Mesothelial cell of epicardium (in vitro differentiated cells): Measurements from ENCODE around the gene FOXN1. TPM values are rescaled to one million over a fixed set of nuclear protein-coding genes. Genes with fewer than 3 reads are reported as not detected.

ENCODE experiments used
- DNase-seq, 2 experiments: peaks; one replicate each; pipeline ENCODE4 v3.0.0; 2021; ENCODE audit warnings: low spot score in 2 of 2; ENCODE audit not compliant: unreplicated experiment in 2 of 2
- H3K27ac Mint-ChIP-seq: 2 replicates; pipeline ENCODE4 v1.8.0; 2021; ENCODE audit warnings: mixed read lengths
- H3K27me3 Mint-ChIP-seq: 2 replicates; pipeline ENCODE4 v1.8.0; 2021; ENCODE audit warnings: low read depth, mixed read lengths
- H3K36me3 Mint-ChIP-seq: 2 replicates; pipeline ENCODE4 v1.8.0; 2021; ENCODE audit warnings: mixed read lengths
- H3K4me1 Mint-ChIP-seq: 2 replicates; pipeline ENCODE4 v1.8.0; 2021; ENCODE audit warnings: mixed read lengths
- H3K4me3 Mint-ChIP-seq: 2 replicates; pipeline ENCODE4 v1.8.0; 2021; ENCODE audit warnings: mild to moderate bottlenecking, moderate library complexity, mixed read lengths
- H3K9me3 Mint-ChIP-seq: 2 replicates; pipeline ENCODE4 v1.8.0; 2021; ENCODE audit warnings: mixed read lengths
- CTCF ChIP-seq: fragments of 200-600 bp; sonication (generic); IDR thresholded peaks from one replicate; pipeline ENCODE4 v1.5.0; 2021; ENCODE audit warnings: antibody characterized with exemption; ENCODE audit not compliant: unreplicated experiment
- total RNA-seq: library from RNA; stranded (reverse); gene quantifications from 3 replicates; pipeline ENCODE4 v1.2.1, GENCODE V29; 2021

The FOXN1 gene
- total RNA-seq, 1 donor from 2014 or later: 0.34 TPM

GRCh38 chr17:28536532-28537218, 30.5 kb downstream of the FOXN1 start:
- H3K27ac Mint-ChIP-seq: no peak overlapping the region
- H3K4me3 Mint-ChIP-seq: no peak overlapping the region
- H3K36me3 Mint-ChIP-seq: no peaks in the 10 kb centered on the region
- H3K9me3 Mint-ChIP-seq: no peaks in the 10 kb centered on the region
- no peak for DNase-seq
- peaks cover 2% of the 10 kb centered on the region for H3K27me3 Mint-ChIP-seq
- no peaks in the 10 kb centered on the region for H3K4me1 Mint-ChIP-seq
- TF ChIP-seq CTCF: no peak

GRCh38 chr17:28537219-28537610, 31.1 kb downstream of the FOXN1 start:
- DNase-seq: no peak
- no peaks in the 10 kb centered on the region for H3K4me1 Mint-ChIP-seq

GRCh38 chr17:28538296-28538895, 32.2 kb downstream of the FOXN1 start:
- H3K36me3 Mint-ChIP-seq: no peaks in the 10 kb centered on the region
- DNase-seq: no peak
- H3K4me1 Mint-ChIP-seq: no peaks in the 10 kb centered on the region
- no peak for TF ChIP-seq CTCF
- no peak overlapping the region for H3K27ac Mint-ChIP-seq
- no peaks in the 10 kb centered on the region for H3K9me3 Mint-ChIP-seq
- H3K27me3 Mint-ChIP-seq: peaks cover 2% of the 10 kb centered on the region
- no peak overlapping the region for H3K4me3 Mint-ChIP-seq

More at GRCh38 chr17:28537219-28537610, 31.1 kb downstream of the FOXN1 start:
- Mint-ChIP-seq H3K27me3 (peaks cover 2% of the 10 kb centered on the region), H3K9me3 (no peaks in the 10 kb centered on the region), H3K36me3 (no peaks in the 10 kb centered on the region), H3K27ac (no peak overlapping the region), H3K4me3 (no peak overlapping the region)
- TF ChIP-seq CTCF: no peak

GRCh38 chr17:28540231-28540630, 34.1 kb downstream of the FOXN1 start:
- Mint-ChIP-seq H3K36me3 (no peaks in the 10 kb centered on the region), H3K9me3 (no peaks in the 10 kb centered on the region), H3K27me3 (peaks cover 2% of the 10 kb centered on the region), H3K27ac (no peak overlapping the region), H3K4me1 (no peaks in the 10 kb centered on the region), H3K4me3 (no peak overlapping the region)
- DNase-seq: no peak
- TF ChIP-seq CTCF: no peak

GRCh38 chr17:28541439-28541838, 35.3 kb downstream of the FOXN1 start:
- no peaks in the 10 kb centered on the region for H3K36me3 Mint-ChIP-seq
- no peak for DNase-seq
- TF ChIP-seq CTCF: no peak

More at GRCh38 chr17:28541439-28541838, 35.3 kb downstream of the FOXN1 start:
- H3K4me3 Mint-ChIP-seq: no peak overlapping the region
- H3K9me3 Mint-ChIP-seq: no peaks in the 10 kb centered on the region
- no peaks in the 10 kb centered on the region for H3K4me1 Mint-ChIP-seq
- H3K27ac Mint-ChIP-seq: no peak overlapping the region
- peaks cover 2% of the 10 kb centered on the region for H3K27me3 Mint-ChIP-seq
